ENCODE results near the gene NEK8. TPM values are rescaled to one million over a fixed set of nuclear protein-coding genes. Genes with fewer than 3 reads are reported as not detected.
A peak's percentile ranks its signal among the peaks of the same experiment; 100 is the strongest.

The NEK8 gene
- 0.82 TPM for total RNA-seq

GRCh38 chr17:28728364-28729200 is at the start of gene NEK8:
Gene NEK8 (plus strand): TSS chr17:28728788. CDS start chr17:28728814, 26 bp downstream.
- FAIRE-seq = no peak

GRCh38 chr17:28682655-28683054 is 45.9 kb upstream of the NEK8 start:
- DNase-seq (ENCODE audit: low spot score in 2 of 2) = no peak
- FAIRE-seq = no peak

More at GRCh38 chr17:28728364-28729200, at the start of gene NEK8:
- DNase-seq (ENCODE audit: low spot score in 2 of 2) = peak; percentile 90 to 94

- DNase-seq (ENCODE audit: low spot score in 2 of 2) (peak; percentile 47 to 72), FAIRE-seq (no peak)
Observed at GRCh38 chr17:28684963-28685362, 43.6 kb upstream of the NEK8 start.

GRCh38 chr17:28685366-28685765 is 43.2 kb upstream of the NEK8 start:
- DNase-seq (ENCODE audit: low spot score in 2 of 2) = no peak
- FAIRE-seq = no peak

- DNase-seq (ENCODE audit: low spot score in 2 of 2) (no peak), FAIRE-seq (no peak)
Observed at GRCh38 chr17:28686296-28686695, 42.3 kb upstream of the NEK8 start.

DNA sequence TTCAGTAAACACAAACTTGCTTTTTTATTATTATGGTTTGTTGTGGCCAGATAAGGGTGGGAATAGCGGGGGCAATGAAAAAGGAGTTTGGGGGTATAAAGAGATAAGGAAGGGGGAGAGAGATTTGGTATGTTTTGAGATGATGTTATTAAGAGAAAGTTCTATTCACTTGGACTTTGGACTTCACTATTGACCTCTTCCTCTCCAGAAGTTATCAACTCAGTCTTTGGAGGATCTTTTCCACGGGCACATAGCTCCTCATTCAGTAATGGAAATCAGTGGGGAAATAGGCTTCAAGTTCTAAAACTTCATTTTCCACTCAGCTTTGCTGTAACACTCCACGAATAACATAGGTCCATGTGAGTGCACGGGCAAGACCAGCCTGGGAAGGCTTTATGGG is 40.1 kb upstream of the NEK8 start:
- FAIRE-seq = no peak
- DNase-seq (ENCODE audit: low spot score in 2 of 2) = no peak

DNA sequence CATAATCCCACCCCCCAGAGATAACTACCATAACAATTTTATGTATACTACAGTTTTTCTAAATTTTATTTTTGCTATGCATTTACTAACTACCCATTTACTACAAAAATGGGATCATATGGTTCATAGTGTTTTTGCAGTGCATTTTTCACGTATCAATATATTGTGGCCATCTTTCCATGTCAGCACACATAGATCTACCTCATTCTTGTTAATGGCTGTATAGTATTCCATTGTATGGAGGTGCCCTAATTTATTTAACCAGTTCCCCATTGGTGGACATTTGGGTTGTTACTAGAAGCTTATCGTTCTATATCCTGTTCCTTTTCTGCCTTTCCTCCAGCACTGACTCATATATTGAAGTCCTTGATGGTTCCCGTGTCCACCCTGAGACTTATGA is 39.6 kb upstream of the NEK8 start:
- no peak for FAIRE-seq
- no peak for DNase-seq (ENCODE audit: low spot score in 2 of 2)

DNA sequence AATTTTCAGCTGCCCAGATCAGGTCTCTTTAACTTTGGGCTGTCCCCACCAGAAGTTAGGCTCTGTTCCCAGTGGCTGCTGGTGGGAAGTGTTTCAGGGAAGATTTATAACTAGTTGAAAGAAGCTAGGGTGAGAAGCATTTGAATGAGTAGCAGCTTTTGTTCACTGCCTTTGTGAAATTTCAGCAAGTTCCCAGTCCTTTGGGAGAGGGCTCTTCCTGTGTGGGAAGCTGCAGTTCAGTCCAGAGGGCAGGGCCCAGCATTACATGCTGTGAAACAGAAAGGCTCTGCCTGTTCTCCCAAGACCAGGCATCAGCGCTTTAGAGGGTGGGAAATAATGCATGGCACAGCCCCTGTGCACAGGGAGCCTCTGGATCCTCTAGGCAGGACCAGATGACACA is 34.7 kb upstream of the NEK8 start:
- FAIRE-seq (no peak), DNase-seq (ENCODE audit: low spot score in 2 of 2) (no peak)

- no peak for FAIRE-seq
Observed at GRCh38 chr17:28698253-28698941, 30.2 kb upstream of the NEK8 start.

DNA sequence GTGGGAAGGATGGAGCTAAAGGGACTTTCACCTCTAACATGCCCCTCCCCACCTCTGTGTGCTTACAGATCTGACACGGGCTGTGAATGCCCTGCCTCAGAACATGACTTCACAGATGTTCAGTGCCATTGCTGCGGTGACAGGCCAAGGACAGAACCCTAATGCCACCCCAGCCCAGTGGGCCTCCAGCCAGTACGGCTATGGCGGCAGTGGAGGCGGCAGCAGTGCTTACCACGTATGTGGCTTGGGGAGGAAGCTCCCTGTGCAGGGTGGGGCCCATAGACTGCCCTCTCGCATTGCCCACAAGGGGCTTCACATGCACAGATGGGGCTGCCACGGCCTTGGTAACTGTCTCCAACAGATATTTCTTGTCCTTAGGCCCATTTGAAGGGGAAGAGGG is 28.3 kb upstream of the NEK8 start:
- FAIRE-seq = no peak
- no peak for DNase-seq (ENCODE audit: low spot score in 2 of 2)

More at GRCh38 chr17:28698253-28698941, 30.2 kb upstream of the NEK8 start:
- no peak for DNase-seq (ENCODE audit: low spot score in 2 of 2)

- FAIRE-seq (no peak), DNase-seq (ENCODE audit: low spot score in 2 of 2) (no peak)
Observed at GRCh38 chr17:28700830-28701492, 27.6 kb upstream of the NEK8 start.

DNA sequence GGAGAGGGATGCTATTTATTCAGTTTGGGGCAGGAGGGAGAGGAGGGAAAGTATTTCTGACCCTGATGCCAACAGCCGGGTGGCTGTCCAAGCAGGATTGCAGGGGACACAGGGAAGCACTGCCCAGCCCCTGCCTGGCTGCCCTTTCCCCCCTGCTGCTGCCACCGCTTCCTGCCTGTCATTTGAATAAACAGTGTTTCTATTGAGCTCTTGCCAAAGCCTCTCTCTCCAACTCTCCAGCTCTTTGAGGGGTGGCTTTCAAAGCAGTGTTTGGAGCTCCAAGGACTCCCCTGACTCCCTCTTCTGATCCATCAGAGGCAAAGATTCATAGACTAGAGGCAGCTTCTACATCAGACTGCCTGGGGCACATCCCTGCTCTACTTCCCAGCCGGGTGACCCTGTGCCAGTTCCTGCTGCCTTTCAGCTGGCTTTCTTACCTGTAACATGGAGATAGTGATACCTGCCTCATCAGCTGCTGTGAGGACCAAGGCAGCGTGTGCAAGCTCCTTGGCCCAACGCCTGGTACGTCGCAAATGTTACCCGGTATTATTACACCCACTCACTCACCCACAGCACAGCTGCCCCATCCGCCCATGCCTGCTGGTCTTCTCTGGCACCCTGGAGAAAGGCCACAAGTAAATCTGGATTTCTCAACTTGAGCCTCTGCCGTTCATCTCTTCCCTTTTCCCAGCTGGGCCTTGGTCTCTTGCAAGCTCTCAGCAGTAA is 26.4 kb upstream of the NEK8 start:
- FAIRE-seq (no peak), DNase-seq (ENCODE audit: low spot score in 2 of 2) (peak; percentile 55 to 65)

DNA sequence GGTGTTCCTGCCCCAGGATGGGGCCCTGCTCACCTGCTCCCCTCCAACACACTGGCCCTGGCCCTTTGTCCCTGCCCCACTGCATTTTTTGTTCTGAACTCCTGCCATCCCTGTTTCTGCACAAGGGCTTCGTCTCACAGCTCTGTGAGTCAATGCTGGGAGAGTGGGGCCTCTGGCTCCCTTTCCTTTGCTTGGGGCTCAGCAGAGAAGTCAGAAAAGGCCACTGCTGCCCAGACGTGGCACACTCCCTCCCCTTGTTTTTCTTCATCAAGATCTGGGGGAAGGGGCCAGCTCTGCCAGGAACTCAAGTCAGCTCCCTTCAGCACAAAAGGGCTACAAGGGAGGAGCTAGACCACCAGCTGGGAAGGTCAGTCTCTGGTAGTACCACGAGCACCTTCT is 25.8 kb upstream of the NEK8 start:
- FAIRE-seq (no peak), DNase-seq (ENCODE audit: low spot score in 2 of 2) (peak in 1 of 2 donors; percentile 14)

- FAIRE-seq (no peak), DNase-seq (ENCODE audit: low spot score in 2 of 2) (no peak)
Observed at GRCh38 chr17:28703552-28704218, 24.9 kb upstream of the NEK8 start.

DNA sequence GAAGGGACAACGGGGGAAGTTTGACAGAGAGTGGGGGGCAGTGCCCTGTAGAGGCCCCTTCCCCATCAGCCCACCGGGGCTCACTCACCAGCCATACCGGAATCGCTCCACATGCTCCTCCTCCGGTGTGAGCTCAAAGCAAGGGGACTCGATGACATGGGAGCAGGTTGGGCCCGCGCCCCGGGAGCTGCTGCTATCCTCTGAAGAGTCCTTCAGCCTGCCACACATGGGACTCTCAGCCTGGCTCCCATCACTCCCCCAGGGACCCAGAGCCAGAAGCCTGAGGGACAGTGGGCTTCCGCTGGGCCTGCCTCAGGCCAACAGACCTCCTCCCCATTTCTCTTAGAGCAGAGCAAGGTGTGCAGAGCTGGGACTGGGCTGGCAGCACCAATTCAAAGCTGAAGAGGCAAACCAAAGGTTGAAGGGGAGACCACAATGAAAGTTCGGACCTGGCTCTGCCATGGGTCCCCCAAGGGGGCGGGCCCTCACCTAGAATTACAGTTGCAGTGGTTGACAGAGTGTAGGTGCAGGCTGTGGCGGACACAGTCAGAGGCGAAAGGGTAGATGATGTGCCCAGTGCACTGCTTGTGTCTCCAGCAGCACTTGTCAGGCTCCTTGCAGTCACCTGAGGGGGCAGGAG is 24.2 kb upstream of the NEK8 start:
- FAIRE-seq = no peak
- DNase-seq (ENCODE audit: low spot score in 2 of 2) = no peak

- FAIRE-seq (no peak), DNase-seq (ENCODE audit: low spot score in 2 of 2) (no peak)
Observed at GRCh38 chr17:28705074-28705659, 23.4 kb upstream of the NEK8 start.

- no peak for FAIRE-seq
- no peak for DNase-seq (ENCODE audit: low spot score in 2 of 2)
Observed at GRCh38 chr17:28705728-28706334, 22.8 kb upstream of the NEK8 start.

DNA sequence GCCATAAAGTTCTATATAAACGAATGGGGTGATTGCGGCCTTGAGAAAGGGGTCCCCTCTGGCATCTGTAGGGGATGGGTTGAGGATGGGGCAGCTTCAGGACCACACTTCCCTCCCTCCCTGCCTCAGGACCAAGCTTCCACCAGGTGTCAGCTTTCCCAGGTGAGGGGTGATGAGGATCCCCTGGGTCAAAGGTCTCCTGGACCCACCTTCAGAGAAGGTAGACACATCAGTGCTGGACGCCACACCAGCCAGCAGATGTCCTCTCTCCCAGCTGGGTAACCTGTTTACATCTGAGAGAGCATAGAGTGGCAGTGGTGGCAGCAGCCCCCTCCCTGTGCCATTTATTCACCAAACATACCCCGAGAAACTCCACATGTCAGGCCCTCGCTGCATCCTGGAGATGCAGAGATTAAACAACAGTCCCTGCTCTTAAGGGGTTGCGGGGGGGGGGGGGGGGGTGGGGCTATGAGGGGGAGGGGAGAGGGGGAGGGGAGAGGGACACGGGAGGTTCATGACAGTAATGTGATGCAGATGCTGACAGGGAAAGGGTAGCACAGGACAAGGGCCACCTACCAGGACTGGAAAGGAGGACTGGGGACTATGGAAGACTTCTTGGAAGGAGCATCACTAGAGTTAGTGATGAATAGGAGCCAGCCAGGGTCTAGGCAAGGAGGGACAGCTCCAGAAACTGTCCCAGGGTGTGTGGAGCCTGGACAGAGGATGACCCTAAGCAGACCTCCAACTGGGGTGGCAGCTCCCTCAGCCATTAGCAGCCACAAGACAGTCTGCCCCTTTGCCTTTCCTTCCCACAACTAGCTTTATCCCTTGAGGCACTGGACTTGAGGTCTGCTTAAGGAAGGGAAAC is 21.9 kb upstream of the NEK8 start:
- FAIRE-seq = no peak

More for the DNA sequence above, 21.9 kb upstream of the NEK8 start:
- no peak for DNase-seq (ENCODE audit: low spot score in 2 of 2)
